GM12878 (cell line): Measurements from ENCODE around the gene FGFRL1. TPM values are rescaled to one million over a fixed set of nuclear protein-coding genes. Genes with fewer than 3 reads are reported as not detected.

Experiments used
- BHLHE40 ChIP-seq, 2 experiments: fragments of 450-650 bp in 1 of 2; IDR thresholded peaks; 2 replicates each; pipeline ENCODE4 v1.6.1; 2011 to 2017; ENCODE audit warnings: low read depth in 2 of 2, borderline replicate concordance in 1 of 2, improper control_type of control experiment in 1 of 2, low read length in 1 of 2, mild to moderate bottlenecking in 1 of 2
- CHD2 ChIP-seq: IDR thresholded peaks from 2 replicates; pipeline ENCODE4 v1.6.1; 2011; ENCODE audit warnings: low read depth, low read length, improper control_type of control experiment, borderline replicate concordance
- CREB1 ChIP-seq: IDR thresholded peaks from 2 replicates; pipeline ENCODE4 v1.6.1; 2012; ENCODE audit warnings: low read depth, mild to moderate bottlenecking, inconsistent platforms
- ETV6 ChIP-seq, 2 experiments: fragments of 450-650 bp in 1 of 2; IDR thresholded peaks in 1 of 2; conservative IDR thresholded peaks in 1 of 2; 2 replicates each; pipeline ENCODE4 v1.6.1; 2014; ENCODE audit warnings: antibody characterized with exemption in 1 of 2, borderline replicate concordance in 1 of 2, low read depth in 1 of 2, mild to moderate bottlenecking in 1 of 2, moderate library complexity in 1 of 2
- NBN ChIP-seq: fragments of 450-650 bp; IDR thresholded peaks from 2 replicates; pipeline ENCODE4 v1.6.1; 2016
- NFXL1 ChIP-seq: fragments of 450-650 bp; IDR thresholded peaks from 2 replicates; pipeline ENCODE4 v1.6.1; 2017; ENCODE audit warnings: antibody characterized with exemption, mild to moderate bottlenecking, borderline replicate concordance
- NFYA ChIP-seq: IDR thresholded peaks from 2 replicates; pipeline ENCODE4 v1.6.1; 2011; ENCODE audit warnings: low read depth, mild to moderate bottlenecking, low read length, improper control_type of control experiment, borderline replicate concordance
- NR2F1 ChIP-seq: fragments of 450-650 bp; conservative IDR thresholded peaks from 2 replicates; pipeline ENCODE4 v1.6.1; 2017; ENCODE audit warnings: mild to moderate bottlenecking
- PAX8 ChIP-seq: fragments of 450-650 bp; IDR thresholded peaks from 2 replicates; pipeline ENCODE4 v1.6.1; 2017; ENCODE audit warnings: mild to moderate bottlenecking, moderate library complexity
- PBX3 ChIP-seq: IDR thresholded peaks from 2 replicates; pipeline ENCODE4 v1.6.1; 2011; ENCODE audit warnings: mild to moderate bottlenecking, low read depth, low read length, moderate library complexity; ENCODE audit not compliant: insufficient replicate concordance
- PRDM15 ChIP-seq: fragments of 450-650 bp; formaldehyde crosslinking; IDR thresholded peaks from 2 replicates; pipeline ENCODE4 v1.4.0; 2020; ENCODE audit warnings: mild to moderate bottlenecking, moderate library complexity
- RAD21 ChIP-seq: IDR thresholded peaks from 2 replicates; pipeline ENCODE4 v1.6.1; 2011; ENCODE audit warnings: mild to moderate bottlenecking, low read depth, low read length, moderate library complexity; ENCODE audit not compliant: insufficient read depth
- RBBP5 ChIP-seq: fragments of 200-600 bp; sonication (generic); conservative IDR thresholded peaks from 2 replicates; pipeline ENCODE4 v1.6.1; 2016
- RELA ChIP-seq: fragments of 450-650 bp; IDR thresholded peaks from 2 replicates; pipeline ENCODE4 v1.8.0; 2014; ENCODE audit warnings: borderline replicate concordance; ENCODE audit not compliant: partially characterized antibody
- REST ChIP-seq: IDR thresholded peaks from 2 replicates; pipeline ENCODE4 v1.6.1; 2012; ENCODE audit warnings: mild to moderate bottlenecking, low read depth, low read length
- RUNX3 ChIP-seq: IDR thresholded peaks from 2 replicates; pipeline ENCODE4 v1.6.1; 2012; ENCODE audit warnings: low read length, inconsistent platforms
- SP1 ChIP-seq: IDR thresholded peaks from one replicate; pipeline ENCODE4 v1.6.1; 2011; ENCODE audit warnings: low read depth, low read length
- SPI1 ChIP-seq: IDR thresholded peaks from 2 replicates; pipeline ENCODE4 v1.6.1; 2011; ENCODE audit warnings: low read depth, mild to moderate bottlenecking, low read length, moderate library complexity, borderline replicate concordance; ENCODE audit not compliant: insufficient read depth
- polyA plus RNA-seq, 11 experiments: library from polyadenylated mRNA; depleted of rRNA in 4 of 11; unstranded in 6 of 11; stranded (reverse) in 5 of 11; fragments of >200 nt; fragmentation: Nextera tagmentation in 4 of 11; fragmentation: Illumina TruSeq in 1 of 11; extraction: Ambion mirVana in 4 of 11; extraction: Trizol in 1 of 11; gene quantifications; 1 replicate in 1 of 11; 2 replicates in 10 of 11; pipeline versions ENCODE4 v1.2.1 to v1.2.3, GENCODE V29; 2011 to 2016; ENCODE audit warnings: inconsistent platforms in 2 of 11, missing spikeins in 2 of 11, low read depth in 1 of 11
- total RNA-seq, 4 experiments: library from RNA; depleted of rRNA in 3 of 4; stranded (reverse); fragments of >200 nt in 3 of 4; fragmentation: Illumina TruSeq in 1 of 4; extraction: Trizol in 1 of 4; gene quantifications; 2 replicates each; pipeline versions ENCODE4 v1.2.1 to v1.2.3, GENCODE V29; 2013 to 2021

FGFRL1 gene
- total and polyA plus RNA-seq, 10 of the 15 experiments (the other 5 are each of a cell fraction or from before 2014, with no cell fraction given) = 0.02 to 1.5 (median 0.29) TPM; not detected in 2

GRCh38 chr4:1026115-1026514, 14.7 kb downstream of the FGFRL1 start (continued):
- TF ChIP-seq PRDM15 = no peak
- TF ChIP-seq RELA = no peak
- TF ChIP-seq SPI1 = no peak
- TF ChIP-seq CREB1 = no peak
- TF ChIP-seq RBBP5 = no peak
- TF ChIP-seq CHD2 = no peak
- TF ChIP-seq REST = no peak
- TF ChIP-seq ETV6 (conservative IDR thresholded peaks at IDR 0.05 in 1 of 2, IDR thresholded peaks at IDR 0.05 in 1 of 2; ENCODE audit: borderline replicate concordance in 1 of 2, low read depth in 1 of 2) = no peak
- TF ChIP-seq NBN = 0 out of 2 replicates have a peak, but pooled peaks have one; percentile 29
- no peak for TF ChIP-seq SP1
- no peak for TF ChIP-seq NFXL1
- TF ChIP-seq NFYA = no peak
- TF ChIP-seq PAX8 = no peak
- TF ChIP-seq PBX3 = peak; percentile 52
- no peak for TF ChIP-seq RAD21
- peak; percentile 74 to 92; a peak in 3 of 4 replicates for TF ChIP-seq BHLHE40 (IDR thresholded peaks at IDR 0.05; ENCODE audit: borderline replicate concordance in 1 of 2, low read depth in 2 of 2, low read length in 1 of 2)
- no peak for TF ChIP-seq RUNX3
- TF ChIP-seq NR2F1 = no peak
